TTC549 (cell line): ENCODE results near the gene PATE4.
"Not testable (repeated sequence)": the region's sequence is repeated elsewhere in the genome, so short reads cannot be mapped to it uniquely, and the experiment has no call there.

ENCODE experiments used
- FAIRE-seq: peaks from 2 replicates; lab custom pipeline; 2012; peaks lifted over from hg19 to GRCh38; lab: Jason Lieb, UNC

The PATE4 gene

GRCh38 chr11:125833016-125833415 lies at the start of gene PATE4:
TSS of gene PATE4 (plus strand) at chr11:125833316. CDS start at chr11:125833360, 44 bp downstream.
- no peak for FAIRE-seq

GRCh38 chr11:125784678-125785077 lies 48.4 kb upstream of the PATE4 start:
- no peak for FAIRE-seq

GRCh38 chr11:125787827-125788226 lies 45.3 kb upstream of the PATE4 start, which contains the start of gene PATE3:
TSS of gene PATE3 (plus strand) at chr11:125788127. CDS start at chr11:125788152, 25 bp downstream.
- no peak for FAIRE-seq

- FAIRE-seq = no peak
Observed at GRCh38 chr11:125790825-125791224, 42.3 kb upstream of the PATE4 start.

- no peak for FAIRE-seq
Observed at GRCh38 chr11:125797641-125798040, 35.5 kb upstream of the PATE4 start.

GRCh38 chr11:125799808-125800207 lies 33.3 kb upstream of the PATE4 start:
- FAIRE-seq = no peak

GRCh38 chr11:125802387-125802786 lies 30.7 kb upstream of the PATE4 start:
- no peak for FAIRE-seq

GRCh38 chr11:125807909-125808308 lies 25.2 kb upstream of the PATE4 start:
- no peak for FAIRE-seq

- FAIRE-seq = no peak
Observed at GRCh38 chr11:125835748-125836147, 2.6 kb downstream of the PATE4 start.

- FAIRE-seq = no peak
Observed at GRCh38 chr11:125842321-125842948, 9.3 kb downstream of the PATE4 start.

- FAIRE-seq = no peak
Observed at GRCh38 chr11:125846188-125846587, 13.1 kb downstream of the PATE4 start.

- not testable (repeated sequence) for FAIRE-seq
Observed at GRCh38 chr11:125857670-125858069, 24.6 kb downstream of the PATE4 start.

- FAIRE-seq = not testable (repeated sequence)
Observed at GRCh38 chr11:125862786-125863185, 29.7 kb downstream of the PATE4 start.

GRCh38 chr11:125865354-125865753 lies 32.2 kb downstream of the PATE4 start:
- FAIRE-seq = not testable (repeated sequence)

- no peak for FAIRE-seq
Observed at GRCh38 chr11:125869521-125869920, 36.4 kb downstream of the PATE4 start.

- no peak for FAIRE-seq
Observed at GRCh38 chr11:125871391-125872137, 38.4 kb downstream of the PATE4 start.

- FAIRE-seq = no peak
Observed at GRCh38 chr11:125872138-125872491, 39.0 kb downstream of the PATE4 start.

GRCh38 chr11:125873881-125874555 lies 40.9 kb downstream of the PATE4 start:
- FAIRE-seq = no peak

GRCh38 chr11:125874556-125875124 lies 41.5 kb downstream of the PATE4 start:
- FAIRE-seq = peak; percentile 79

- no peak for FAIRE-seq
Observed at GRCh38 chr11:125881291-125881690, 48.2 kb downstream of the PATE4 start.

GRCh38 chr11:125883375-125883774 lies 50.3 kb downstream of the PATE4 start:
- FAIRE-seq = no peak

GRCh38 chr11:125886997-125887372 lies 53.9 kb downstream of the PATE4 start:
- no peak for FAIRE-seq
